ENCODE measurements around the gene RTN4RL2. TPM values are rescaled to one million over a fixed set of nuclear protein-coding genes. Genes with fewer than 3 reads are reported as not detected.
"Not testable (repeated sequence)": the region's sequence is repeated elsewhere in the genome, so short reads cannot be mapped to it uniquely, and the experiment has no call there.

Gene RTN4RL2
- total RNA-seq, 2 donors from 2014 or later = 0.97 to 1.1 TPM

DNA sequence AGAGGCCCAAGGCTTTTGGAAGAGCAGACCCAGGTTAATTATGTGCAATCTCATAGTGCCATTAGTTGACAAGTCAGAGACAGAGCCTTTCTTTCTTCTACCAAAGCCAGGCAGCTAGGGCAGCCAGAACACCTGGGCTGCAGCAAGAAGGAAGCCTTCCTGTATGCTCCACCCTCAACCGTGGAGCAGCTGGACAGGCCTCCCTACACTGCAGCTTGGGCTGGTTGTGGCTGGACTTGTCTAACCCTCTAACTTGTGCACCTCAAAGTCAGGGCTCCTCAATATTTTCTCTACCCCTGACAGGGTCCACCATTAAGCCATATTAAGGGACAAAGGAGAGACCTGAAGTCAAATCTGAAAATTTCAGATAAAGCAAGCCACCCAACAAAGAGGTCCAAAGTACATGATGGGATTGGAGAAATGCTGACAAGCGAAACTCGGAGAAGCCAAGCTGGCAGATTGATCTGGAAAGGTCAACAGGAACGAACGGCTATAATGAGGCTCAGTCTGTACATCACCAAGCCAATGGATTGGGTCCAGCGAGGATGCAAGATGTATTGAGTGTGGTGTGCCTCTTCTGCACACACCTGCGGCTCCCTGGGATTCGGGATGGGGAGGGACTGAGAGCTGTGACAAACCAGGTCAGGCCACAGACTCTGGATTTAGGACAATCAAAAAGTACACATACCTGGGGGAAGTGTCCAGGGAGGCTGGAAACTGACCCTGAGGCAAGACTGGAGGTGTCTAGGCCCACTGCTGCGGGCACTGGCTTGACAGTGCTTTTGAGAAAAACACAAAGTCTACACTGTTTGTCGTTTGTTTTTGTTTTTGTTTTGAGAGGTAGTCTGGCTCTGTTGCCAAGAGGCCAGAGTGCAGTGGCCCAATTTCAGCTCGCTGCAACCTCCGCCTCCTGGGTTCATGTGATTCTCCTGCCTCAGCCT, 21.7 kb upstream of the RTN4RL2 start:
- no peak overlapping the region for H3K4me3 Mint-ChIP-seq
- no peak overlapping the region for H3K27ac Mint-ChIP-seq
- no peaks in the 10 kb centered on the region for H3K4me1 Mint-ChIP-seq (ENCODE audit: low read depth)
- DNase-seq = no peak
- ATAC-seq (replicated peaks in 1 of 2) = no peak
- H3K36me3 Mint-ChIP-seq (ENCODE audit: insufficient read depth in 2 of 2) = no peaks in the 10 kb centered on the region
- H3K27me3 Mint-ChIP-seq (ENCODE audit: low read depth) = peaks cover 13% of the 10 kb centered on the region
- H3K9me3 Mint-ChIP-seq = no peaks in the 10 kb centered on the region

DNA sequence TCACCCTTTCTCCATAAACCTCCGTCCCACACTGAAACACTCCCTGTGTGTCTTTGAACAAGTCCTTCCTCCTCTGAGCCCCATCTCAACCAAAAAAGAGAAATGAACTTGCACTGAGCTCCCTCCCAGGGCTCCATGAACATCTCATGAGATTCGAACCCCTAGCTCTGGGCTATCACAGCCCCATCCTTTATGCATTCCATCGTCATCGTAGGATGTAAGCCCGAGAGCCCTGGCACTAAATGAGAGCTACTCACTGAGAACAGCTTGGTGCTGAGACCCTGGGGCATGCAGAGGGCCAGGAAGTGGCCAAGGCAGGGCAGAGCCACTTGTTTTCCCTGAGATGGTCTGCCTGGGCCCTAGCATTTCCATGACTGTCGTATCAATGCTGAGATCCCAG, 20.5 kb upstream of the RTN4RL2 start:
- no peaks in the 10 kb centered on the region for H3K9me3 Mint-ChIP-seq
- no peak overlapping the region for H3K4me3 Mint-ChIP-seq
- no peaks in the 10 kb centered on the region for H3K36me3 Mint-ChIP-seq (ENCODE audit: insufficient read depth in 2 of 2)
- no peak for ATAC-seq (replicated peaks in 1 of 2)
- H3K4me1 Mint-ChIP-seq (ENCODE audit: low read depth) = no peaks in the 10 kb centered on the region
- no peak overlapping the region for H3K27ac Mint-ChIP-seq
- DNase-seq = no peak
- H3K27me3 Mint-ChIP-seq (ENCODE audit: low read depth) = peaks cover 7% of the 10 kb centered on the region

- H3K27me3 Mint-ChIP-seq (ENCODE audit: low read depth) = no peaks in the 10 kb centered on the region
- H3K36me3 Mint-ChIP-seq (ENCODE audit: insufficient read depth in 2 of 2) = no peaks in the 10 kb centered on the region
- H3K4me3 Mint-ChIP-seq = no peak overlapping the region
- DNase-seq = no peak
- no peaks in the 10 kb centered on the region for H3K9me3 Mint-ChIP-seq
- H3K27ac Mint-ChIP-seq = no peak overlapping the region
- no peaks in the 10 kb centered on the region for H3K4me1 Mint-ChIP-seq (ENCODE audit: low read depth)
- ATAC-seq (replicated peaks in 1 of 2) = no peak
These were observed 19.4 kb upstream of the RTN4RL2 start for GRCh38 chr11:57440744-57441414.

DNA sequence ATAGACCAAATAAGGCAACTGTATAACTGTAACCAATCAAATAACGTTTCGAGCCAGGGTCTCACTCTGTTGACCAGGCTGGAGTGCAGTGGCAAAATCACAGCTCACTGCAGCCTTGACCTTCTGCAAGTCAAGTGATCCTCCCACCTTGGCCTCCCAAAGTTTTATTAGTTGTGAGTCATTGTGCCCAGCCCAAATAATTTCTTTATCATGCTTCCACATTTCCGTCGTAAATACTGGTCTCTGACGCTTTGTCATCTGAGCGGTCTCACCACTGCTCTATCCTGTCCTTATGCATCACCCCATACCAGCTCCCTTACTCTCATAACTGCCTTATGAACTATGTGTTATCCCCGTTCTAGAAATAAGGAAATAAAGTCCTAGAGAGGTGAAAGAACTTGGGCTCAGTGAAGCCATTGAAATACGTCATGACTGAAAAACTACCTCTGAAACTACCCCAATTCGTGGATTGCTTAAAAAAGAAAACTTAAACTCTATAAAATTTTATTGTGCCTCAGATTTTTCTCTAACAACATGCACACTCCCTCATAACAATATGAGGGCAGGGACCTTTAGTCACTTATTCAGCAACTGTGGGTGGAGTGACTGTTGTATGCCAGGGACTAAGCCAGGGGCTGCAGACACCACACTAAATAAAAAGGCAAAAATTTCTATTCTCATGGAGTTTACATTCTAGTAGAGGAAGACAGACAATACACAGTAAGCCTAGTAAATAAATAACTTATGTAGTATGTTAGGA, 15.8 kb upstream of the RTN4RL2 start:
- Mint-ChIP-seq H3K4me3 (no peak overlapping the region), H3K36me3 (ENCODE audit: insufficient read depth in 2 of 2) (no peaks in the 10 kb centered on the region), H3K4me1 (ENCODE audit: low read depth) (no peaks in the 10 kb centered on the region), H3K27ac (no peak overlapping the region), H3K9me3 (no peaks in the 10 kb centered on the region), H3K27me3 (ENCODE audit: low read depth) (peaks cover 16% of the 10 kb centered on the region)
- ATAC-seq (replicated peaks in 1 of 2) (no peak), DNase-seq (no peak)

DNA sequence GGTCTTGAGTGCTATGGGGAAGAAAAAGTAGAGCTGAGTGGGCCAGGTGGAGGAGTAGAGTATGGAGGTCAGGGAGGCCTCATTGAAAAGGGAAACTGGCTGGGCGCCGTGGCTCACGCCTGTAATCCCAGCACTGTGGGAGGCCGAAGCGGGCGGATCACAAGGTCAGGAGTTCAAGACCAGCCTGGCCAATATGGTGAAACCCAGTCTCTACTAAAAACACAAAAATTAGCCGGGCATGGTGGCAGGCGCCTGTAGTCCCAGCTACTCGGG, 15.3 kb upstream of the RTN4RL2 start:
- not testable (repeated sequence) for ATAC-seq (replicated peaks in 1 of 2); DNase-seq; H3K4me1 Mint-ChIP-seq (ENCODE audit: low read depth); H3K4me3 Mint-ChIP-seq; H3K36me3 Mint-ChIP-seq (ENCODE audit: insufficient read depth in 2 of 2); H3K27ac Mint-ChIP-seq; H3K9me3 Mint-ChIP-seq
- H3K27me3 Mint-ChIP-seq (ENCODE audit: low read depth) = peaks cover 16% of the 10 kb centered on the region

GRCh38 chr11:57446055-57446454, 14.3 kb upstream of the RTN4RL2 start:
- Mint-ChIP-seq H3K9me3 (no peaks in the 10 kb centered on the region), H3K27me3 (ENCODE audit: low read depth) (peaks cover 16% of the 10 kb centered on the region), H3K36me3 (ENCODE audit: insufficient read depth in 2 of 2) (no peaks in the 10 kb centered on the region), H3K4me3 (no peak overlapping the region), H3K4me1 (ENCODE audit: low read depth) (no peaks in the 10 kb centered on the region), H3K27ac (no peak overlapping the region)
- ATAC-seq (replicated peaks in 1 of 2) = no peak
- DNase-seq = no peak

DNA sequence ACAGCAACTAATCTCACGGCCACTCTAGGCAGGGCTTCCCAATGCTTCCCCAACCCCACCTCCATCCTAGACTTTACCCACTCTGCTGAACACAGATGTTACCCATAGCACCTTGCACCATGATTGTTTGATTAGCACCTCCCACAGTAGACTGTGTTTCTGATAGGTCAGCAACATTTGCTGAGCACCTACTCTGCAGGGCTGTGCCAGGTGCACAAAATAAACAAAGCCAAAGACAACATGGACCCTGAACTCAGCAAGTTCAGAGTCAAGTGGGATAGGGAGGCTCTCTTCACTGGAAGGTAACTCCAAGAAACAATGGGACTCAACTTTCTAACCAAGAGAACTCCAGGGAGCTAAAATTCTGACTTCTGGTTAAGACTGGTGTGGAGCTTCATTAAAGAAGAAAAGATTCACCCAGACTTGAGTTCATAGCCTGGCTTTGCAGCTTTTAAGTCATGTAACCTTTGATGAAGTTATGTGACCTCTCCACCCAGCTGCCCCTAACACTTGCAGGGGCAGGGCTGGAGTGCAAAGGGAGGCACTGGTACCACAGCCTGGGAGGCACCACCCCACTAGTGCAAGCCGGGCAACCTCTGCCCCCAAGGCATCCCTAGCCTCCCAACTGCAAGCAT, 6.7 kb upstream of the RTN4RL2 start:
- H3K27me3 Mint-ChIP-seq (ENCODE audit: low read depth) = peaks cover 11% of the 10 kb centered on the region
- peaks cover 15% of the 10 kb centered on the region for H3K4me1 Mint-ChIP-seq (ENCODE audit: low read depth)
- H3K4me3 Mint-ChIP-seq = no peak overlapping the region
- ATAC-seq (replicated peaks in 1 of 2) (no peak), DNase-seq (no peak)
- H3K27ac Mint-ChIP-seq = no peak overlapping the region
- H3K9me3 Mint-ChIP-seq = no peaks in the 10 kb centered on the region
- no peaks in the 10 kb centered on the region for H3K36me3 Mint-ChIP-seq (ENCODE audit: insufficient read depth in 2 of 2)

- H3K27me3 Mint-ChIP-seq (ENCODE audit: low read depth) = peaks cover 38% of the 10 kb centered on the region
- H3K36me3 Mint-ChIP-seq (ENCODE audit: insufficient read depth in 2 of 2) = peaks cover 0 to 4% of the 10 kb centered on the region in 2 donors
- no peaks in the 10 kb centered on the region for H3K9me3 Mint-ChIP-seq
- peak; percentile 35 to 43 for ATAC-seq (replicated peaks in 1 of 2)
- DNase-seq = peak; percentile 76 to 86
- no peak overlapping the region for H3K27ac Mint-ChIP-seq
- H3K4me3 Mint-ChIP-seq = peak overlapping the region; percentile 62 to 99
- H3K4me1 Mint-ChIP-seq (ENCODE audit: low read depth) = peaks cover 30% of the 10 kb centered on the region
These were observed 3.2 kb upstream of the RTN4RL2 start for GRCh38 chr11:57456960-57457642.

DNA sequence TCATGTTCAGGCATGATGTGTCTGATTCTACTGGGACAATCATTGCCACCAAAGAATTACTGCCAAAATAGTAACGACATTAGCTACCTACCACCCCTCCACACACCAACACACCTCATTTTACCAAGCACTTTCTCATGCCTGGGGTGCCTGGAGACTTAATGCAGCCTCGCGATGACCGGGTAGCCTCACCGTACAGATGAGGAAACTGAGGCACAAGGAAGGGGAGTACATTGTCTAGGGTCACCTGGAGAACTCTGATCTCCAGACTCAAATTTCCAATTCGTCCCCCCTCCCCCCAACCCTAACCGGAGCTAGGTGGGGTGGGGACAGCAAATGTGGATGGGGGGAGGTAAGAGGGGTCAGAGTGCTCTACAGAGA, 2.7 kb upstream of the RTN4RL2 start:
- H3K9me3 Mint-ChIP-seq = no peaks in the 10 kb centered on the region
- ATAC-seq (replicated peaks in 1 of 2) (peak; percentile 14 to 17), DNase-seq (no peak)
- peaks cover 0 to 4% of the 10 kb centered on the region in 2 donors for H3K36me3 Mint-ChIP-seq (ENCODE audit: insufficient read depth in 2 of 2)
- H3K27me3 Mint-ChIP-seq (ENCODE audit: low read depth) = peaks cover 38% of the 10 kb centered on the region
- no peak overlapping the region for H3K27ac Mint-ChIP-seq
- H3K4me1 Mint-ChIP-seq (ENCODE audit: low read depth) = peaks cover 30% of the 10 kb centered on the region
- peak overlapping the region; percentile 62 to 99 for H3K4me3 Mint-ChIP-seq

GRCh38 chr11:57458060-57458409, 2.3 kb upstream of the RTN4RL2 start:
- Mint-ChIP-seq H3K4me1 (ENCODE audit: low read depth) (peaks cover 30% of the 10 kb centered on the region), H3K36me3 (ENCODE audit: insufficient read depth in 2 of 2) (peaks cover 0 to 4% of the 10 kb centered on the region in 2 donors), H3K27me3 (ENCODE audit: low read depth) (peaks cover 38% of the 10 kb centered on the region), H3K27ac (no peak overlapping the region), H3K4me3 (peak overlapping the region; percentile 62 to 99), H3K9me3 (no peaks in the 10 kb centered on the region)
- ATAC-seq (replicated peaks in 1 of 2) (peak; percentile 6 to 10), DNase-seq (peak; percentile 19 to 29)

DNA sequence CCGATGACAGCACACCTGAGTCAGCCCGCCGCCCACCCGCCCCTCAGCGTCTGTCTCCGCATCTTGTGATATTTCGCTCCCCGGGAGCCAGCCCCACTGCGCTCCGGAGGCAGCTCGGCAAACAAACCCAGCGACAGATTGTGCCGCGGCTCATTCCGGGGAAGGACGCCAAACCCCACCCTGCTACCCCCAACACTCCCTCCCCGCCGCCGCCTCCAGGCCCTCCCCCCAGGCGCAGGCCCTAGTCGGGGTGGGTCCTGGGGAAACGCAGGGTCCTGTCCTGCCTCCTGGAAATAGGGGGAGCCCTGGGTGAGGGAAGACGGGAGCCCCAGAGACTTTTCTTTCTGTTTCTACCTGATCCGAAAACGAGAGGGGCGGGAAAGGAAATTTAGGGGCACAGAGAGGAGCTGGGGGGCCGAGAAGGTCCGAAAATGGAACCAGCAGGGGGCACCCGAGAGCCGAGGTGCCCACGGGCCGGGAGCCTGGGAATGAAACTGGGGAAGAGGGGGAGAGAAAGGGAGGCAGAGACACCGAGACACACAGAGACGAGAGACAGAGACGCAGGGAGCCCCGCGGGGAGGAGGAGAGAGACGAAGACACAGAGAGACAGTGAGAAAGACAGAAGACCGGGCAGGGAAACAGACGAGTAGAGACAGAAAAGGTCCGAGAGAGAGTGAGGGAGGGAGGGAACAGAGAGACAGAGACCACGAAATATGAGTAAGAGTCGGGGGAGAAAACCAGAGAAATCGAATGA, 1.7 kb upstream of the RTN4RL2 start:
- H3K27ac Mint-ChIP-seq = peak overlapping the region; percentile 3
- DNase-seq (peak; percentile 51 to 63), ATAC-seq (replicated peaks in 1 of 2) (peak; percentile 30 to 41)
- no peaks in the 10 kb centered on the region for H3K9me3 Mint-ChIP-seq
- H3K4me1 Mint-ChIP-seq (ENCODE audit: low read depth) = peaks cover 30% of the 10 kb centered on the region
- H3K27me3 Mint-ChIP-seq (ENCODE audit: low read depth) = peaks cover 43% of the 10 kb centered on the region
- H3K4me3 Mint-ChIP-seq = peak overlapping the region; percentile 92 to 99
- H3K36me3 Mint-ChIP-seq (ENCODE audit: insufficient read depth in 2 of 2) = peaks cover 0 to 4% of the 10 kb centered on the region in 2 donors

All from activated T-cell treated with anti-CD3 and anti-CD28 coated beads, Interleukin-2, amount 50 U/mL, for 72 hours (primary cell).